NK-92 treated with Interleukin-12 subunit alpha and Interleukin-12 subunit beta, amount 100 ng/mL, for 24 hours (cell line): Measurements from ENCODE around the gene FBP1.
A peak's percentile ranks its signal among the peaks of the same experiment; 100 is the strongest.
"Not testable (repeated sequence)": the region's sequence is repeated elsewhere in the genome, so short reads cannot be mapped to it uniquely, and the experiment has no call there.

Source experiments
- DNase-seq: peaks from one replicate; lab custom pipeline; 2025; lab: John Stamatoyannopoulos, UW

Gene FBP1

DNA sequence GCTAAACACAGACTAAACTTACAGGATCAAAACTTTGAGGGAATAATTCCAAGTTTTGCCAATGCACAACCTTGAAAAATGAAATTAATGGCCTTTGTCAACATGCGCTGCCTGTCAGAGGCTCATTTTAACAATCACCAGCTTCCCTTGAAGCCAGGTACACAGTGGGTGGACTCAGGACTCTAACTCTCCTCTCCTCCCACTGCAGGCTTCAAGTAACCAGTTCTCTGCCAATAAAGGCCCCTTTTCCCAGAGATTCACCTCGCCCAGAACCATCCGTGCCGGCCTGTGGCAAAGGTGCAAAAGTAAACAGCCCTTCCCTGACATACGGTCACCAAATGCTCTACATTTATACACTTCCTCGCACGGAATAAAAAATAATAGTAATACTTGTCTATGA lies 27.2 kb downstream of the FBP1 start:
- DNase-seq, result no peak

DNA sequence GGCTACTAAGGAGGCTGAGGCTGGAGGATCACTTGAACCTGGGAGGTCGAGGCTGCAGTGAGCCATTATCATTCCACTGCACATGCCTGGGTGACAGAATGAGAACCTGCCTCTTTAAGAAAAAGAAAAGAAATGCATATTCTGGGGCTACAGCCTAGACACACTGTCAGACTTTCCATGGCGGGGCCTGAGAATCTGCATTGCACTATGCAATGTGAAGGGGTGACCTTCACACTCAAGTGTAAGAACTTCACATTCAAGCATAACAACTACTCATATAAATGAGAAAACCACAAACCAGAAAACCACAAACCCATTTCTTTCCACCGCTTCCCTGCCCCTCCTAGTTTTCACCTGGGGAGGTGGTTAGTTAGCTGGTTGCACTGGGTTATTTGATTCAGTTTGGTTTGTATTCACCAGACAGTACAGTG lies 27.7 kb downstream of the FBP1 start:
- DNase-seq, result peak; percentile 9

- no peak for DNase-seq
Observed at GRCh38 chr9:94610181-94610606, 29.1 kb downstream of the FBP1 start.

- no peak for DNase-seq
Observed at GRCh38 chr9:94607423-94607691, 32.0 kb downstream of the FBP1 start.

DNA sequence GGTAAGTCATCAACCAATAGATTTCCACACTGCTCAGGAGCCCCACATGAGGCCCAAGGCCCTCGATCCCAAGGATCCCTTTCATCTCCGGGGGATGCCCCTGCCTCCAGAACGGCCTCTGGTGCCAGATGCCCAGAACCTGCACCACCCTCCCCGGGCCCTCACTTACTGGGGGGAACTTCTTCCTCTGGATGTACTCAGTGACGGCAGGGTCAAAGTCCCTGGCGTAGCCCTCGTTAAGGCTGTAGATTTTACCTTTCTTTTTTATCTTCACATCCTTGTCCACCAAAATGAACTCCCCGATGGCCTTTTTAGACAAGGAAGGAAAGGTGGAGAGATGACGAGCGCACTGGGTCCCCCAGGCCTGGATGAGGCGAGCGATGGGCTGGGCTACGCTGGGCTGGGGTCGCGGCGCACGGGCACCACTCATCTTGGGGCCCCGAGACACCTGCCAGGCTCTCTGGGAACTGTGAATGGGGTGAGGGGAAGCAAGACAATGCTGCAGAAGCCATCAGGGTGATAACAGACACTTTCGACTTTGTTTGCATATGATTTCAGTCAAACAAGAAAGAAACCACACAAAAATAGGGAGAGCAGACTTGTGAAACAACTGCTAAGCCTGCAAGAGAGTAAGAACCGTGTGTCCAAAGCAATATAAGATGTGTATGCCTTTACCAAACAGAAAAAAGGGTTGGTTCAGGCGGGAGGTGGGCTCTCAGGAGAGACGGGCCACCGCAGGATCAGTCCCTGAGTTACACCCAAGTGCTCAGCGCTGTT lies 32.5 kb downstream of the FBP1 start:
- no peak for DNase-seq

- peak; percentile 15 for DNase-seq
Observed at GRCh38 chr9:94603259-94604160, 35.8 kb downstream of the FBP1 start.

DNA sequence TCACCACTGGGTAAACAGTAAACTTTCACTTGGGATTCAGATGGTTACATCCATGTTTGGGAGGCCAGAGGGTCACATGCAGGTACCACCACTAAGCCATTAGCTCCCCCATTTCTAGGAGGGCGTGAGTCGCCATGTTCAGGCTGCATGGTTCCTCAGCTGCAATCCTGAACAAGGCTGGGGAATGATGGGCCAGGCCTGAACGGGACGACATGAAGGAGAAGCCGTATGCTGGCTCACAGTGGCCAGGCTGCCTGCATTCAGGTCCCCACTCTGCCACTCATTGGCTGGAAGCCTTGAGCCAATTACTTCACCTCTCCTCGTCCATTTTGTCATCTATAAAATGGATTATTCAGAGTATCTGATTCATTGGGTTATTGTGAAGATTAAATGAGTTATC lies 36.7 kb downstream of the FBP1 start:
- no peak for DNase-seq

DNA sequence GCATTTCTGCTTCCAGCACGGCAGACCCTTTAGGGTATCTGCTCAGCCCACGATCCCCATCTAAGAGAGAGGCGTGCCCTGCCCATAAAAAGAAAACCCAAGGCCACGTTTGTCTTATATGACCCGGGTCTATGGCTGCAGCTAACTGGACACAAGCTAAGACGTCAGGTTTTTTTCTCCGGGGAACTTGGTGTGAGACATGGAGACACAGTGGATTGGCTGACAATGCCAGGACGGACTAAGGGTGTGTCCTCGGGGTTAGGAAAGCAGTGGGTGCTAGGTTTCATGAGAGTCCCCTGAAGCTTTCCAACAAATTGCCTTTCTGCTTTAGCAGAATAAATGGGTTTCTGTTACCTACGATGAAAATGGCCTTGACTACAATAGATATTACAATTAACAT lies 38.6 kb downstream of the FBP1 start:
- DNase-seq, result no peak

DNA sequence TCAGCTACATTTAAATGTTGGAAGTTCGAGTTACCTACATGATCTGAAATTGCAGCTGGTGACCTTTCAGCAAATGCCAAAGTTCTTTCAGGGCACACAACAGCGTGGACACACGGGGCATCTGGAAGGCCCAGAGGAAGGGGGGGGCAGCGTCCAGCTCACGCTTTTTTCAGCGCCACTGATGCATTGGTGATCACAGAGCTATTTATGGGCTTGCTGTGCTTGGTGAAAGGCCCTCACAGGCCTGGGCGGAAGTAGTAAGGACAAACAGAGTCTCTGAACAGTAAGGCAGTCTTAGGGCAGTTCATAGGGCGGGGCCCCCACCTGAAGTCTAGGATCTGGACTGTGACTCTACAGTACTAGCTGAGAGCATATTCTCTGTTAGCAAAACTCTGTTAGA lies 39.1 kb downstream of the FBP1 start:
- DNase-seq, result no peak

DNA sequence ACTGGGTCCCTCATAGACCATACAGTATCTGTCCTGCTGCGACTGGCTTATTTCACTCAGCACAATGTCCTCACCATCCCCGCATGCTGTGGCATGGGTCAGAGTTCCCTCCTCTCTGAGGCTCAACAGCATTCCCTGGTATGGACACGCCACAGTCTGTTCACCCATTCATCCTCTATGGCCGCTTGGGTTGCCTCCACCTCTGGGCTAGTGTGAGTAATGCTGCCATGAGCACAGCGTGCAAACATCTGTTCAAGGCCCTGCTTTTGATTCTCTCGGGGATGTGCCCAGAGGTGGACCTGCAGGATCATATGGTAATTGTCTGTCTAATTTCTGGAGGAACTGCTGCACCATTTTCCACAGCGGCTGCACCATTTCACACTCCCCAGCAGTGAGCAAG lies 40.2 kb downstream of the FBP1 start:
- DNase-seq, result no peak

- no peak for DNase-seq
Observed at GRCh38 chr9:94593459-94594345, 45.6 kb downstream of the FBP1 start, which contains the start of gene FBP2. Gene FBP2, minus strand, starts transcription at chr9:94593824. Its CDS starts 98 bp downstream, at chr9:94593726.

GRCh38 chr9:94592683-94593082 lies 46.6 kb downstream of the FBP1 start:
- not testable (repeated sequence) for DNase-seq

GRCh38 chr9:94591876-94592275 lies 47.4 kb downstream of the FBP1 start:
- no peak for DNase-seq

DNA sequence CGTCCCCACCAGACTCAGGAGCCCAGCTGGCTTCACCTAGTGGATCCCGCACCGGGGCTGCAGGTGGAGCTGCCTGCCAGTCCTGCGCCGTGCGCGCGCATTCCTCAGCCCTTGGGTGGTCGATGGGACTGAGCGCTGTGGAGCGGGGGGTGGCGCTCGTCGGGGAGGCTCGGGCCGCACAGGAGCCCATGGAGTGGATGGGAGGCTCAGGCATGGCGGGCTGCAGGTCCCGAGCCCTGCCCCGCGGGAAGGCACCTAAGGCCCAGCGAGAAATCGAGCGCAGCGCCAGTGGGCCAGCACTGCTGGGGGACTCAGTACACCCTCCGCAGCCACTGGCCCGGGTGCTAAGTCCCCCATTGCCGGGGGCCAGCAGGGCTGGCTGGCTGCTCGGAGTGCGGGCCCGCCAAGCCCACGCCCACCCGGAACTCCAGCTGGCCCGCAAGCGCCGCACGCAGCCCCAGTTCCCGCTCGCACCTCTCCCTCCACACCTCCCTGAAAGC lies 48.2 kb downstream of the FBP1 start:
- DNase-seq, result not testable (repeated sequence)

DNA sequence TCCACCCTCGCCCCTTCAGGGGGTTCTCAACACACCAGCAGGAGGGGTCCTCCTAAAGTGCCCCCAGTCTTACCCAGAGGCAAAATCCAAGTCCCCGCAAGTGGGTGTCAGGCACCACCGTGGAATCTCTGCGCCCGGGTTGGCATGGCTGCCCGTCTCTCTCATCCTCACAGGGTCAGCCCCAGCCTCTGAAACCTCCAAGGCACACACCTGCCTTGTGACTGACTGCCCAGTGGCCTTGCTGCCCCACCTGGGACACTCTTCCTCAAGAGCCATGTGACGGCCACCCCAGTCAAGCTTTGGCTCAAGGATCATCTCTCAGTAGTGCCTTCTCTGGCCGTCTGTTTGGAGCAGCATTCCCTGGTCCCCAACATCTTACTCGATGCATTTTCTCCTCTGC lies 50.6 kb downstream of the FBP1 start:
- no peak for DNase-seq

DNA sequence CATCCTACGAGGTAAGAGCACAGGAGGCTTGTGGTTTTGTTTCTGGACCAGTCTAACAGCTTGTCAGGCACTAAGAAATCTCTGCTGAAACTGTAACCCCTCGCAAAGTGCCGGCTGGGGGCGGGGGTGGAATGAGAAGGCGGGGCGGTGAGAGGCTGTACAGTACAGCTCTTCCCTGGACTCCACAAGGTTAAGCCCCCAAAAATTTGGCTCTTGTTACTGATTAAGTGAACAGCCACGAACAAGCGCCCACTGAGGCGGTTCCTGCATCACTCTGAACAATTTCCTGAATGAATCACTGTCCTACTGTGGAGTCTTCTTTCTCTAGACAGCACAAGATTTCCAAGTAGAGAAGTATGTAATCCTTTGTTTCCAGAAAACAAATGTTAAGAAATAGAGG lies 52.5 kb downstream of the FBP1 start:
- no peak for DNase-seq

- no peak for DNase-seq
Observed at GRCh38 chr9:94586316-94586715, 53.0 kb downstream of the FBP1 start.

DNA sequence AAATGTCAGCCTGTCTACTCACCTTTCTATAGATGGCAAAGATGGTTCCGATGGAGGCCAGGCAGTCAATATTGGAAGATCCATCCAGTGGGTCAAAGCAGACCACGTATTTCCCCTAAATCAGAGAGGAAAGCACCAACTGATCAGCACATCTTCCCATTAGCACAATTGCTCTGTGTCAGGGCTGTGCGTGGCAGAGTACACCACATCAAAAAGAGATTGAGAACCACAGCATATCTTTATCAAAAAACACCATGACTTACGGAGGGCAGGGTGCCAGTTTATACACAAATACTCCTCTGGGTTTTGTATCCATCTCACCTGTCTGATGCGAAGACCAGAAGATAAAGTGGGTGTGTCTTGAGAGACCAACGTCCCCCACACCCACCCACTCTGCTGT lies 54.8 kb downstream of the FBP1 start:
- DNase-seq, result no peak

DNA sequence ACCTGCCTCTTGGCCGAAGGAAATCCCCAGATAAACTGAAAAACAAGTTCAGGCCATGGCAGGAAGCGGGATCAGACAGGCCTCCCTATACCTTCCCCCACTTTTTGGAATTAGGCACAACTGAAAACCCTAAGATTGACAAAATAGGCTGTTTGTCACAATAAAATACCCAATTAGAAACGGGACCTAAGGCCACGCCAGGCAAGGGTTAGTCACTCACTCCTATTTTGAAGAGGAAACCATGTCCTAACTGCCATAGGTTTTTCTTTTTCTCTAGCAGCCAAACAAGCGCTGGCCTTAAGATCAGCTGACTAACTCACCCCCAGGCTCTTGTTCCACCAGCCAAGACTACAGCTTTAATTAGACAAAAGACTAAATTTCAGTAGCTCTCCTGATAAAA lies 57.6 kb downstream of the FBP1 start:
- no peak for DNase-seq

GRCh38 chr9:94577571-94577970 lies 61.7 kb downstream of the FBP1 start:
- no peak for DNase-seq

- DNase-seq, result no peak
Observed at GRCh38 chr9:94577036-94577435, 62.3 kb downstream of the FBP1 start.

DNA sequence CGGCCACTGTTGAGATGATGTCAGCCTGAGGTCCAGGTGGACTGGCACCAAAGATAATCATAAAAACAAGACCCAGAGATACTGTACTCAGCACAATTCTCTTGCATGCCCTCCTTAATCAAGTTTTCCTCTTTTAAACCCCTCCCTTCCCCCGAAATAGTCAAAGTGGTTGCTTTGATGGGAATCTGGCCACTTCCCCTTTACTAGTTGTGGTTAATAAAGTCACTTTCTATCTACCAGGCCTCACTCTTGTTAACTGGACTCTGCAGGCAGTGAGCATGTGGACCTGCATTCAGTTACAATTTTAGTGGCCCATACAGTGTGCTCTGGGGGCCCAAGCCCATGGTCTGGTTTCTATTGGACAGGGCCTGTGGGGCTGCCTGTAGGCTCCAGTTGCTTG lies 63.2 kb downstream of the FBP1 start:
- no peak for DNase-seq
